Nephron progenitor cell (in vitro differentiated cells): ENCODE data around the gene ELMO1.
A peak's percentile ranks its signal among the peaks of the same experiment; 100 is the strongest.

Experiments
- DNase-seq: peaks from one replicate; pipeline ENCODE4 v3.0.0; 2021
- H3K27ac Mint-ChIP-seq: 2 replicates; pipeline ENCODE4 v1.8.0; 2021; ENCODE audit warnings: mild to moderate bottlenecking, moderate library complexity, mixed read lengths
- H3K27me3 Mint-ChIP-seq: 2 replicates; pipeline ENCODE4 v1.8.0; 2021; ENCODE audit warnings: mild to moderate bottlenecking, low read depth, mixed read lengths; ENCODE audit not compliant: poor library complexity
- H3K36me3 Mint-ChIP-seq: 2 replicates; pipeline ENCODE4 v1.8.0; 2021; ENCODE audit warnings: low read depth, mixed read lengths
- H3K4me1 Mint-ChIP-seq: 2 replicates; pipeline ENCODE4 v1.8.0; 2021; ENCODE audit warnings: mixed read lengths
- H3K4me3 Mint-ChIP-seq: 2 replicates; pipeline ENCODE4 v1.8.0; 2021; ENCODE audit warnings: mild to moderate bottlenecking, moderate library complexity, mixed read lengths
- H3K9me3 Mint-ChIP-seq: 2 replicates; pipeline ENCODE4 v1.8.0; 2021; ENCODE audit warnings: mild to moderate bottlenecking, moderate library complexity, mixed read lengths
- TF ChIP-seq, protein P1 (sequence below): fragments of 200-600 bp; sonication (generic); IDR thresholded peaks from 2 replicates; pipeline ENCODE4 v1.5.0; 2021; ENCODE audit warnings: antibody characterized with exemption

The ELMO1 gene

DNA sequence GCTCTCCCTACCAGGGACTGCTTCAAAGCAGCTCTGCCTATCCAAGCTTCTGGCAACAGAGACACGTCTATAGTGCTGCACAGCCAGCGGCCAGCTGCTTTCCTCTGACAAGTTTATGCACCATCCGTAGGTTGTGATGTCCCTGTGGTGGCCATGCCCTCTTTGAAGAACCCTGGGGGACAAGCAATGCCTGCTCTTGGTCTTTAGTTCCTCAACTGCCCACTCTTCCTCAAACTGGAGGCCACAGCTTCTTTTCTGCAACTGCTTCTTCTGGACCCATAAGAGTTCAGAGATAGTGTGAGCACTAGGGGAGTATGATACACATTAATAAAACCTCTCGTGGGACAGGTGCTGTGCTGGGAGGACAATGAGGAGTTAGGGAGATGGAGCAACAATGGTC is 164.9 kb downstream of the ELMO1 start:
- Mint-ChIP-seq H3K9me3 (peaks cover 20% of the 10 kb centered on the region), H3K36me3 (peaks cover 15% of the 10 kb centered on the region), H3K4me3 (no peak overlapping the region), H3K4me1 (peaks cover 19% of the 10 kb centered on the region), H3K27ac (peak overlapping the region; percentile 80), H3K27me3 (no peaks in the 10 kb centered on the region)
- TF ChIP-seq, protein P1, sequence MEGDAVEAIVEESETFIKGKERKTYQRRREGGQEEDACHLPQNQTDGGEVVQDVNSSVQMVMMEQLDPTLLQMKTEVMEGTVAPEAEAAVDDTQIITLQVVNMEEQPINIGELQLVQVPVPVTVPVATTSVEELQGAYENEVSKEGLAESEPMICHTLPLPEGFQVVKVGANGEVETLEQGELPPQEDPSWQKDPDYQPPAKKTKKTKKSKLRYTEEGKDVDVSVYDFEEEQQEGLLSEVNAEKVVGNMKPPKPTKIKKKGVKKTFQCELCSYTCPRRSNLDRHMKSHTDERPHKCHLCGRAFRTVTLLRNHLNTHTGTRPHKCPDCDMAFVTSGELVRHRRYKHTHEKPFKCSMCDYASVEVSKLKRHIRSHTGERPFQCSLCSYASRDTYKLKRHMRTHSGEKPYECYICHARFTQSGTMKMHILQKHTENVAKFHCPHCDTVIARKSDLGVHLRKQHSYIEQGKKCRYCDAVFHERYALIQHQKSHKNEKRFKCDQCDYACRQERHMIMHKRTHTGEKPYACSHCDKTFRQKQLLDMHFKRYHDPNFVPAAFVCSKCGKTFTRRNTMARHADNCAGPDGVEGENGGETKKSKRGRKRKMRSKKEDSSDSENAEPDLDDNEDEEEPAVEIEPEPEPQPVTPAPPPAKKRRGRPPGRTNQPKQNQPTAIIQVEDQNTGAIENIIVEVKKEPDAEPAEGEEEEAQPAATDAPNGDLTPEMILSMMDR, result no peak
- DNase-seq, result no peak

DNA sequence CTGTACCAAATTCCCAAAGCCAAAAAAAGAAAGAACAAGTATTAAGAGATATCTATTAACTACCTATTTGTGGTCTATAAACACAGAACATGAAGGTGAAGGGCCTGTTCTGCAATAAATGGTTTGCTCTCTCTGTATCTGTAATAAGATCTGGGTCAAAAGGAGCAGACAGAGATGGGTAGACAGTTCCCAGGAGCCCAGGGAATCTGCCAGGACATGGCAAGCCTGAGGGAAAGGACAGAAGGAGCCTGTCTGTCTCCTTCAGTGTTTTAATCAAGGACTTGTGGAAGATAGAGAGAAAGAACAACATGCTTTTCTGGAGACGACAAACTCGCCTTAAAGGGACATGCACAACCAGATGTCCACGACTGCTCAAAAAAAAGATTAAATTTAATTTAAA is 165.7 kb downstream of the ELMO1 start:
- Mint-ChIP-seq H3K36me3 (peaks cover 18% of the 10 kb centered on the region), H3K4me1 (peaks cover 19% of the 10 kb centered on the region), H3K27ac (no peak overlapping the region), H3K27me3 (no peaks in the 10 kb centered on the region), H3K4me3 (no peak overlapping the region), H3K9me3 (peaks cover 25% of the 10 kb centered on the region)
- TF ChIP-seq, protein P1, result no peak
- no peak for DNase-seq

DNA sequence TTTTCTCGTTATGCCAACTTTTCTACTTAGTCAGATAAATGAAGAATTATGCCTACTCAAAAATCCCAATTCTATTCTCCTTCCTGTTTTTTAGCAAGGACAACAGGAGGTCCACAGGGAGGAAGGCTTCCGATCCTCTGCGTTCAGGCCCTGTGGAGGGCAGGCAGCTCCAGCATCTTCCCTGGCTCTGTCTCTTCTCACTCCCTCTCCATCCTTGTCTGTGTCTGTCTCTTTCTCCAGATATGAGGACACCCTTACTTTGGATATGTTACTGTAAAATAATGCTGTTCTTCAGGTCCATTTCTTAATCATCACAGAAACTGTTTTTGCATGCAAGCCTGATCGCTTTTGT is 166.6 kb downstream of the ELMO1 start:
- DNase-seq, result no peak
- TF ChIP-seq, protein P1, result no peak
- Mint-ChIP-seq H3K27me3 (no peaks in the 10 kb centered on the region), H3K27ac (no peak overlapping the region), H3K36me3 (peaks cover 18% of the 10 kb centered on the region), H3K9me3 (peaks cover 25% of the 10 kb centered on the region), H3K4me3 (no peak overlapping the region), H3K4me1 (peaks cover 19% of the 10 kb centered on the region)

DNA sequence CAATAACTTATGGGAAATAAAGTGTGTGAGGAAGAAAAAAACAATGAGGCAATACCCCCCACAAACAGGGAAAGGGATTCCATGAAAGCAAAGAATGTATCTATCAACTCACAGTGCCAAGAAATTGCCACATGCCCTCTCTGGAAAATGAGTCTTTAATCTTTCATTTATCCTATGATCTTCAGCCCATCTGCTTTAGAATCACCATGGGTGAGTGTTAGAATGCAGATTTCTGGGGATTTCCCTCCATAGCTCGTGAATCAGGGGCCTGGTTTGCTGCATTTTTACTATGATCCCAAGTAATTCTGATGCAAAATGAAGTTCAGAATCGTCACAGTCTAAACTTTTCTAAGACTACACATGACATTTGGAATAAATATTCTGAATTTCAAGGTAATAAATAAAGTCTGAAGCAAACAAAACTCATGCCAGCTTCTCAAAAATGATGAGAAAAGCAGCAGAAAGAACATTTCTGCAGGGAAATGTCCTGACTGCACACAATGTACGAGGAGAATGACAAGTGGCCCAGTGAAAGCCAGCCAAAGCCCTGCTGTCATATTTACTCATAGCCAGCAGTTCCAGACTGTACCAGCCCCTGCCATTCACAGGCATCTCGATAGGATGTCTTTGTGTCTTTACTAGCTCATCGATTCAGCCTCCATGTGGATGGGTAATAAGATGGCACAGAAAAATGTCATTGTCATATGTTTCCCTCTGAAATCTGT is 167.1 kb downstream of the ELMO1 start:
- H3K36me3 Mint-ChIP-seq, result peaks cover 18% of the 10 kb centered on the region
- H3K27ac Mint-ChIP-seq, result no peak overlapping the region
- peaks cover 19% of the 10 kb centered on the region for H3K4me1 Mint-ChIP-seq
- H3K4me3 Mint-ChIP-seq, result no peak overlapping the region
- peaks cover 25% of the 10 kb centered on the region for H3K9me3 Mint-ChIP-seq
- DNase-seq, result no peak
- TF ChIP-seq, protein P1, result no peak
- no peaks in the 10 kb centered on the region for H3K27me3 Mint-ChIP-seq

DNA sequence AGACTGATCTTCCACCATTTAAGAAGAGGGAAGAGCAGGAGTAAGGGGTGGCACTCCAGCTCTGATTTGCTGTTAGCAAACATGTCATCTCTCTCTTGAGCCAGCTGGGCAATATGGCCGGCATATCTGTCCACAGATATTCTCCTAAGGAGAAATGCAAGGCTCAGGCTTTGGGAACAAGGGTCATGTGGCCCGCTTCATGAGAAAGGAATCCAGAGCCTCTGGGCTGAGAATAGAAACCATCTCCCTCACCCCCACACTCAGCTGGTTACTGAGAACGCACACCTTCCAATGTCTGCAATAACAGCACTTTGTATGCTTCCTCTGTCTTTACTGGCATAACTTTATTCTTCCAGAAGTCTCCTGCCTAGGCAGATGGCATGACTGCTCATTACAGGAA is 171.2 kb downstream of the ELMO1 start:
- TF ChIP-seq, protein P1, result no peak
- H3K4me1 Mint-ChIP-seq, result peaks cover 15% of the 10 kb centered on the region

DNA sequence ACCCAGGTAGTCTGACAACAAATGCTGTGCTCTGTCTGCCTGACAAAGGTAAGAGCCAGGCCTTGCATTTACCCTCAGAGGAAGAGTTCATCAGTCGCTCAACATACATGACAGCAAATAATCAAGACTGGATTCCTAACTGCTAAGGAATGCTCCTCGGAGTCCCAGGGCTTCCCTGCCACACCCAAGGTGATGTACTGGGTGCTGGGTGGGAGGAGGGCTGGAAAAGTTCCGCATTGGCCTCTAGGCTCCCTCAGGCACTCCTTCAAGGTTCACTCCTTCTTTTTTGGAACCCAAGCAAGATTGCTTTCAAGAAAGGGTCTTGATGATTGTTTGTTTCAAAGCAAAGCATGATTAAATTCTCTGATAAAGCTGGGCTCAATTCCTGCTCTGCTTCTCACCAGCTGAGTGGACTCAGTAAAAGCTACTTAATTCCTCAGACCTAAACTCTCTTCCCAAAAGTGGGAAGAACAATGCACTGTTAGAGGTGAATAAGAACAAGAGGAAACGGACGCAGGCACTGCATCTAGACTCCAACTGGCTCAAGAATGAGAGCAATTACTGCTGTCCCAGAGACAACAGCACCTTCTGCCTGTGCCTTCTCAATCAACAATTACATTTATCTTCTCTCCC is 173.5 kb downstream of the ELMO1 start:
- no peak for DNase-seq
- TF ChIP-seq, protein P1, result no peak
- Mint-ChIP-seq H3K9me3 (peaks cover 20% of the 10 kb centered on the region), H3K4me3 (no peak overlapping the region), H3K27ac (no peak overlapping the region), H3K4me1 (peaks cover 11% of the 10 kb centered on the region), H3K36me3 (peaks cover 23% of the 10 kb centered on the region), H3K27me3 (peaks cover 5% of the 10 kb centered on the region)

More for the DNA sequence above, 171.2 kb downstream of the ELMO1 start:
- Mint-ChIP-seq H3K27me3 (peaks cover 2% of the 10 kb centered on the region), H3K9me3 (peaks cover 25% of the 10 kb centered on the region), H3K27ac (no peak overlapping the region), H3K36me3 (peaks cover 18% of the 10 kb centered on the region), H3K4me3 (no peak overlapping the region)
- no peak for DNase-seq
